ENCODE data around the gene TIMMDC1.

- TF ChIP-seq EZH2 (IDR thresholded peaks at IDR 0.05; ENCODE audit: insufficient read depth, poor library complexity, severe bottlenecking) (no peak), EZH2phosphoT487 (IDR thresholded peaks at IDR 0.05; ENCODE audit: insufficient read depth, low read depth) (no peak)
These were observed 59.5 kb downstream of the TIMMDC1 start for GRCh38 chr3:119557877-119558269.

Measured in GM23248 (cell line).